ENCODE measurements around the gene SKA3.
"Not testable (repeated sequence)": the region's sequence is repeated elsewhere in the genome, so short reads cannot be mapped to it uniquely, and the experiment has no call there.

DNA sequence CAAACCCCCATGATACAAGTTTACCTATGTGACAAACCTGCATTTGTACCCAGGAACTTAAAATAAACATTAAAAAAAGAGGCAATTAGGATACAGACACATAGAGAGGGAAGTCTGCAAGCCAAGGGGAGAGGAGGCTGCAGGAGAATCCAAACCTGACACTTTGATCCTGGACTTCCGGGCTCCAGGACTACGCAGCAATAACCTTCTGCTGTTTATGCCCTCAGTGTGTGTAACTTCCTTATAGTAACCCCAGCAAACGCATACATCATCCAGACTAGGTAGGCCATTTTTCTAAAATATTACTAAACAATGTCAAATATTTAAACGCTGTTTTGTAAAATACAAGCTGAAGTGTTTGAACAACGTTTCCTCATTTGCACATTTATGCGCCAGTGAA is 39.1 kb upstream of the SKA3 start:
- not testable (repeated sequence) for TF ChIP-seq AFF4 (CRISPR knock-in tag; IDR thresholded peaks at IDR 0.05); SMARCC2 (IDR thresholded peaks at IDR 0.05); SCMH1 (CRISPR knock-in tag; IDR thresholded peaks at IDR 0.05; ENCODE audit: borderline replicate concordance); EZH2 (conservative IDR thresholded peaks at IDR 0.05; ENCODE audit: low read depth, low read length); RFX5 (IDR thresholded peaks at IDR 0.05; ENCODE audit: low read depth, low read length); ZFY (CRISPR knock-in tag; IDR thresholded peaks at IDR 0.05); KDM4B (CRISPR knock-in tag; IDR thresholded peaks at IDR 0.05); YY1 (IDR thresholded peaks at IDR 0.05; ENCODE audit: insufficient read depth, insufficient replicate concordance, low read depth, low read length); FOXA1 (IDR thresholded peaks at IDR 0.05); FOXA1 (CRISPR knock-in tag; IDR thresholded peaks at IDR 0.05); FOXA3 (CRISPR knock-in tag; IDR thresholded peaks at IDR 0.05); ZNF792 (CRISPR knock-in tag; IDR thresholded peaks at IDR 0.05); ARID2 (CRISPR knock-in tag; IDR thresholded peaks at IDR 0.05; ENCODE audit: borderline replicate concordance)
- TF ChIP-seq, protein P1, sequence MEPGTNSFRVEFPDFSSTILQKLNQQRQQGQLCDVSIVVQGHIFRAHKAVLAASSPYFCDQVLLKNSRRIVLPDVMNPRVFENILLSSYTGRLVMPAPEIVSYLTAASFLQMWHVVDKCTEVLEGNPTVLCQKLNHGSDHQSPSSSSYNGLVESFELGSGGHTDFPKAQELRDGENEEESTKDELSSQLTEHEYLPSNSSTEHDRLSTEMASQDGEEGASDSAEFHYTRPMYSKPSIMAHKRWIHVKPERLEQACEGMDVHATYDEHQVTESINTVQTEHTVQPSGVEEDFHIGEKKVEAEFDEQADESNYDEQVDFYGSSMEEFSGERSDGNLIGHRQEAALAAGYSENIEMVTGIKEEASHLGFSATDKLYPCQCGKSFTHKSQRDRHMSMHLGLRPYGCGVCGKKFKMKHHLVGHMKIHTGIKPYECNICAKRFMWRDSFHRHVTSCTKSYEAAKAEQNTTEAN (CRISPR knock-in tag; conservative IDR thresholded peaks at IDR 0.05): not testable (repeated sequence)
- TF ChIP-seq, protein P2, sequence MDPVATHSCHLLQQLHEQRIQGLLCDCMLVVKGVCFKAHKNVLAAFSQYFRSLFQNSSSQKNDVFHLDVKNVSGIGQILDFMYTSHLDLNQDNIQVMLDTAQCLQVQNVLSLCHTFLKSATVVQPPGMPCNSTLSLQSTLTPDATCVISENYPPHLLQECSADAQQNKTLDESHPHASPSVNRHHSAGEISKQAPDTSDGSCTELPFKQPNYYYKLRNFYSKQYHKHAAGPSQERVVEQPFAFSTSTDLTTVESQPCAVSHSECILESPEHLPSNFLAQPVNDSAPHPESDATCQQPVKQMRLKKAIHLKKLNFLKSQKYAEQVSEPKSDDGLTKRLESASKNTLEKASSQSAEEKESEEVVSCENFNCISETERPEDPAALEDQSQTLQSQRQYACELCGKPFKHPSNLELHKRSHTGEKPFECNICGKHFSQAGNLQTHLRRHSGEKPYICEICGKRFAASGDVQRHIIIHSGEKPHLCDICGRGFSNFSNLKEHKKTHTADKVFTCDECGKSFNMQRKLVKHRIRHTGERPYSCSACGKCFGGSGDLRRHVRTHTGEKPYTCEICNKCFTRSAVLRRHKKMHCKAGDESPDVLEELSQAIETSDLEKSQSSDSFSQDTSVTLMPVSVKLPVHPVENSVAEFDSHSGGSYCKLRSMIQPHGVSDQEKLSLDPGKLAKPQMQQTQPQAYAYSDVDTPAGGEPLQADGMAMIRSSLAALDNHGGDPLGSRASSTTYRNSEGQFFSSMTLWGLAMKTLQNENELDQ (CRISPR knock-in tag; IDR thresholded peaks at IDR 0.05; ENCODE audit: borderline replicate concordance): not testable (repeated sequence)
